Measurements from ENCODE around the gene PRKG1.

Gene PRKG1

GRCh38 chr10:52111101-52111891 is 1037.0 kb downstream of the PRKG1 start:
- no peak for TF ChIP-seq CTCF (conservative IDR thresholded peaks at IDR 0.05; ENCODE audit: low read length)
- no peak for DNase-seq (ENCODE audit: low read depth)
- H3K4me3 ChIP-seq (ENCODE audit: low read length) = no peak overlapping the region

GRCh38 chr10:52115823-52116222 is 1041.5 kb downstream of the PRKG1 start:
- TF ChIP-seq CTCF (conservative IDR thresholded peaks at IDR 0.05; ENCODE audit: low read length) = no peak
- no peak overlapping the region for H3K4me3 ChIP-seq (ENCODE audit: low read length)
- DNase-seq (ENCODE audit: low read depth) = no peak

- no peak for DNase-seq (ENCODE audit: low read depth)
- H3K4me3 ChIP-seq (ENCODE audit: low read length) = no peak overlapping the region
- no peak for TF ChIP-seq CTCF (conservative IDR thresholded peaks at IDR 0.05; ENCODE audit: low read length)
Measured at GRCh38 chr10:52119507-52119906, 1045.2 kb downstream of the PRKG1 start.

- DNase-seq (ENCODE audit: low read depth) = peak; percentile 22
- no peak overlapping the region for H3K4me3 ChIP-seq (ENCODE audit: low read length)
- no peak for TF ChIP-seq CTCF (conservative IDR thresholded peaks at IDR 0.05; ENCODE audit: low read length)
Measured at GRCh38 chr10:52121688-52122087, 1047.4 kb downstream of the PRKG1 start.

- H3K4me3 ChIP-seq (ENCODE audit: low read length) = no peak overlapping the region
- TF ChIP-seq CTCF (conservative IDR thresholded peaks at IDR 0.05; ENCODE audit: low read length) = no peak
- DNase-seq (ENCODE audit: low read depth) = no peak
Measured at GRCh38 chr10:52128056-52128683, 1053.9 kb downstream of the PRKG1 start.

- TF ChIP-seq CTCF (conservative IDR thresholded peaks at IDR 0.05; ENCODE audit: low read length) = no peak
- no peak for DNase-seq (ENCODE audit: low read depth)
Measured at GRCh38 chr10:52129410-52130178, 1055.3 kb downstream of the PRKG1 start.

More at GRCh38 chr10:52129410-52130178, 1055.3 kb downstream of the PRKG1 start:
- H3K4me3 ChIP-seq (ENCODE audit: low read length) = no peak overlapping the region

Measured in AG10803 (cell line).